Large intestine (tissue), 3 donors: Measurements from ENCODE around the gene COX15. TPM values are rescaled to one million over a fixed set of nuclear protein-coding genes. Genes with fewer than 3 reads are reported as not detected.

Experiments
- DNase-seq, 2 donors: peaks; one replicate each; pipeline versions ENCODE4 v3.0.0 to v3.0.0-alpha.2; 2013
- H3K27ac ChIP-seq: one replicate; pipeline ENCODE4 v1.5.1; 2013; ENCODE audit warnings: low read length
- H3K27me3 ChIP-seq: 2 replicates; pipeline ENCODE4 v1.6.1; 2013; ENCODE audit warnings: low read length; ENCODE audit not compliant: control insufficient read depth, insufficient read depth
- H3K36me3 ChIP-seq: 2 replicates; pipeline ENCODE4 v1.6.1; 2013; ENCODE audit warnings: low read length; ENCODE audit not compliant: control insufficient read depth, insufficient read depth
- H3K4me1 ChIP-seq: one replicate; pipeline ENCODE4 v1.6.1; 2013; ENCODE audit warnings: low read length; ENCODE audit not compliant: control insufficient read depth, insufficient read depth
- H3K4me3 ChIP-seq: one replicate; pipeline ENCODE4 v1.5.1; 2013; ENCODE audit warnings: low read length
- H3K9me3 ChIP-seq: one replicate; pipeline ENCODE4 v1.6.1; 2013; ENCODE audit warnings: mild to moderate bottlenecking, low read depth, low read length, moderate library complexity; ENCODE audit not compliant: control insufficient read depth
- WGBS: methylation state at CpG from one replicate; pipeline ENCODE4 v1.1.5; 2013; ENCODE audit warnings: low lambda C conversion rate; ENCODE audit not compliant: insufficient coverage; 5-methylcytosine and 5-hydroxymethylcytosine counted together
- polyA plus RNA-seq: library from polyadenylated mRNA; unstranded; fragments of 120-200 nt; gene quantifications from one replicate; pipeline ENCODE4 v1.2.1, GENCODE V29; 2013

The COX15 gene
- polyA plus RNA-seq, 1 donor: 46.0 TPM

DNA sequence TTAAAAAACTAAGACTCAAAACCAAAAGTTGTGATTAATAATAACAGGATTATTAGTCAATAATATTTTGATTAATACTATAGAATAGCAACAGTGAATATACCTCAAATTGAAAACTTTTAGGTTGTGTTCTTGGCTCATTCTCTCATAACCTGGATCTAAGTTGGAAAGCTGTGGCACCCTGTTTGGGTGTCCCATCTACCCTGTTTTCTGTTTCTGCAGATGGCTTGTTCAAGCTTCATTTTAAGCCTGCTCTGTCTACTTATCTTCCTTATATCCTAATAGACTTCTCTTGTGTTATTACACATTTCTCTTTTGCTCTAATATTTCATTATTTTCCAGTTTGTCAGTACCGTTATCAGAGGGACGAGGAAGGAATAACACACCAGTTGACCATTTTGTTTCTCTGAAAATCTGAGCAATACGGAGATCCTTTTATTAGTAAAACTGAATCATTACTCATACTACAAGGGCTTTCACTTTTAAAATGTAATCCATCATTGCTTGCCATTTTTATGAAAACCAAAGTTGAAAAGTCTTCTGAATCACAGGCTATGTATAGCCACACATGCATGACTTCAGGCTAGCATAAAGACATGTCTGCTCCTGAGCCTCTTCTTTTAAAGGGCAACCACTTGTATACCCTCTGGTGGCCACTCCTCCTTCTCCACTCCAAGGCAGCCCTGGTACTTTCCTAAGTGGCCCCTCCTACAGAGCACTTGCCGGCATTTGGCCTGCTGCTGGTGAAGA is 22.3 kb downstream of the COX15 start:
- DNase-seq: no peak

DNA sequence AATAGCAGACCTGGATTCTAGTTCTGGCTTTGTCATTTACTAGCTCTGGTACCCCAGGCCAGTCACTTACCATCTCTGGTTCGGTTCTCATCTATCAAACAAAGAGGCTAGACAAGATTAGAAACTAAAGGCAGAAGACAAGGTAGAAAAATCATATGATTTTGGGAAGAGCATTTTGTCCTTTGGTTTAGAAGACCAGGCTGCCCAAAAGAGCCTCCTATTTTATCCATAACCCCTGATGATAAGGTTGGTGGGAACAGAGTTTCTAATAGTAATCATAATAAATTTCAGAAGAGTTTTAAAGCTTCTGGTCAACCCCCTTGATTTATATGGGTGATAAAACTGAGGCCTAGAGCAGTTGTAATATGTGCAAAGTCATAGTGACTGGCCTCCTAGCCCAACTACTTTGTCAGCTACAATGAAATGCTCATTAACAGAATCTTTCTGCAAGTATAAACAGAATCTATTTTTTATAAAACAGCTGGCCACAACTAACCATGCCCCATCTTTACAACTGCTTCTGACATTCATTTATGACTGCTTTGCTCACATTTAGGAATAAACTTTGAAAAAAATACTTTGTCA is 23.4 kb downstream of the COX15 start:
- WGBS: 100% methylated on average over 1 of the region's 1 CpG

More for the DNA sequence above, 22.3 kb downstream of the COX15 start:
- WGBS: 82% methylated on average over 3 of the region's 4 CpGs
- Histone ChIP-seq H3K36me3 (peaks cover 58% of the 10 kb centered on the region), H3K9me3 (no peaks in the 10 kb centered on the region), H3K27me3 (no peaks in the 10 kb centered on the region), H3K27ac (no peak overlapping the region), H3K4me3 (no peak overlapping the region), H3K4me1 (no peaks in the 10 kb centered on the region)

DNA sequence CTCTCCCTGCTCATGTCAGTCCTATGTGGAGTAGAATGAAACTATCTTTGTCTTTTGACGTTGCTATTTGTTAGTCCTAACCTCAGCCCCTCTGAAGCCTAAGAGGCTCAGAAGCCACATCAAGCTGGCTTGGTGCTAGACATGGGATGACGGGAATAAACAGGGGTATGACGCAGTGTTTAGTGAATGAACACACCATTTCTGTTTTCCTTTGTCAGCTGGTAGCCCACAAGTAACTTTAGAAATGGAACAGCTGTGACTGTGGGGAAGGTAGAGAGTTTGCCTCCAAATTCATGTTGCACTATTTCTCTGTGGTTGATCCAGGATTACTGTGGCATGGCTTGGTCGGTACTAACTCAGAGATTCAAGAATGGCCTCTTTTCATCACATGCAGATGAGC is 31.3 kb downstream of the COX15 start:
- Histone ChIP-seq H3K27ac (no peak overlapping the region), H3K36me3 (peaks cover 95% of the 10 kb centered on the region), H3K4me1 (no peaks in the 10 kb centered on the region), H3K9me3 (no peaks in the 10 kb centered on the region), H3K4me3 (no peak overlapping the region), H3K27me3 (no peaks in the 10 kb centered on the region)
- no peak for DNase-seq
- WGBS: 100% methylated on average over 1 of the region's 4 CpGs

More for the DNA sequence above, 23.4 kb downstream of the COX15 start:
- no peak overlapping the region for H3K4me3 ChIP-seq
- H3K4me1 ChIP-seq: no peaks in the 10 kb centered on the region
- H3K27ac ChIP-seq: no peak overlapping the region
- DNase-seq: no peak
- H3K9me3 ChIP-seq: no peaks in the 10 kb centered on the region
- no peaks in the 10 kb centered on the region for H3K27me3 ChIP-seq
- peaks cover 66% of the 10 kb centered on the region for H3K36me3 ChIP-seq

DNA sequence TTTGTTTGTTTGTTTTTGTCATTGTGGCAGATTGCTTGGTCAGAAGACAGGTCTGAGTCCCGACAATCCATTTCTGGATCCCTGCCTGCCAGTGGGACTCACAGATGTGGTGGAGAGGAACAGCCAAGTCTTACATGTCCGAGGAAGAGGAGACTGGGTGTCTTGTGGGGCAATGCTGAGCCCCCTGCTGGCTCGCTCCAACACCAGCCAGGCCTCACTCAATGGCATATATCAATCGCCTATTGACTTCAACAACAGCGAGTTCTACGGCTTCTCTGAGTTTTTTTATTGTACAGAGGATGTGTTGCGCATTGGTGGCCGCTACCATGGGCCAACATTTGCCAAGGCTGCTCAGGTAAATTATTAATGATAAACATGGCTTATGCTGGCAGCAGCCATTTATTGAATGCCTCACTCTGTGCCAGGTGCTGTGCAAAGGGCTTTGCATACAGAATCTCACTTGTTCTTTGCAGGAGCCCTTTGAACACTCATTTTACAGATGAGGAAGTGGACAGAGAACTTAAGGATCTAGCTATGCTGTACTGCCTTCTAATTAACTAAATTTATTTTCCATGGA is 33.3 kb downstream of the COX15 start:
- Histone ChIP-seq H3K4me1 (no peaks in the 10 kb centered on the region), H3K27ac (no peak overlapping the region), H3K9me3 (no peaks in the 10 kb centered on the region), H3K4me3 (no peak overlapping the region), H3K27me3 (no peaks in the 10 kb centered on the region), H3K36me3 (peaks cover 76% of the 10 kb centered on the region)
- WGBS: 80% methylated on average over 2 of the region's 8 CpGs
- DNase-seq: no peak

DNA sequence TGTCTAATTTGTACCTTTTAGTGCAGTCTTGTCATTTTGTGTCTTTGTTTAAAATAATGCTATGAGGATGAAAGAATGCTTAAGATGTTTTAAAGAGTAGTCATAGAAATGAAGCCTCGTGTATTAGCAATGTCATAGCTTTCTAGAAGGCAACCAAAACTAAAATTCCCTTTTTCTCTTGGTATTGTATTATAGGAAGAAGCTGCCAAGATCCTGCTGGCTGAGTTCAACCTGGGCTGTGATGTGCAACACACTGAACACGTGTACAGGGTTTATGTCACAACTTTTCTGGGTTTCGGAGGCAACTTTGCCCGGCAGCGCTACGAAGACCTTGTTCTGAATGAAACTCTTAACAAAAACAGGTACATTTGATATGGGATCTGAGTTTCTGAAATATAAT is 36.2 kb downstream of the COX15 start:
- Histone ChIP-seq H3K9me3 (no peaks in the 10 kb centered on the region), H3K27me3 (no peaks in the 10 kb centered on the region), H3K27ac (no peak overlapping the region), H3K4me3 (no peak overlapping the region), H3K36me3 (peaks cover 76% of the 10 kb centered on the region), H3K4me1 (no peaks in the 10 kb centered on the region)
- no peak for DNase-seq
- WGBS: no CpG with 5 or more reads among the region's 6 CpGs

DNA sequence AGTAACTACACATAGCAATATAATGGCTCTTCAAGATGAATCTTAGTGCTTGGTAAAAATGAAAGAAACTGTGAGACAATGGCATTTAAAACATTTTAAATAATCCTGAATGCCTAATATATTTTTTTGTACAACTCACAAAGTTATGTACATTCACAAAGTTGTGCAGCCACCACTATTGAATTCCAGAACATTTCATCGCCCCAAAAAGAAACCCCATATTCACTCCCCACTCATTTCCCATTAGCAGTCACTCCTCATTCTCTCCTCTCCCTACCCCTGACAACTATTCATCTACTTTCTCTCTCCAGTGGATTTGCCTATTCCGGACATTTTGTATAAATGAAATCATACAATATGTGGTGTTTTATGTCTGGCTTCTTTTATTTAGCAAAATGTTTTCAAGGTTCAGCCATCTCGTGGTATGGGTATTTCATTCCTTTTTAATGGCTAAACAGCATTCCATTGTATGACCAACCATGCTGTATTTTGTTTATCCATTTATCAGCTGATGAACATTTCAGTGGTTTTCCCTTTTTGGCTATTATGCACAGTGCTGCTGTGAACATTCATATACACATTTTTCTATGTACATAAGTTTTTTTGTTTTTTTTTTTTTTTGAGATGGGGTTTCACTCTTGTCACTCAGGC is 37.9 kb downstream of the COX15 start:
- no peaks in the 10 kb centered on the region for H3K4me1 ChIP-seq
- H3K9me3 ChIP-seq: no peaks in the 10 kb centered on the region
- H3K27ac ChIP-seq: no peak overlapping the region
- H3K36me3 ChIP-seq: peaks cover 65% of the 10 kb centered on the region
- H3K27me3 ChIP-seq: no peaks in the 10 kb centered on the region
- no peak overlapping the region for H3K4me3 ChIP-seq
- no peak for DNase-seq
- 73% methylated on average over 2 of the region's 3 CpGs for WGBS

DNA sequence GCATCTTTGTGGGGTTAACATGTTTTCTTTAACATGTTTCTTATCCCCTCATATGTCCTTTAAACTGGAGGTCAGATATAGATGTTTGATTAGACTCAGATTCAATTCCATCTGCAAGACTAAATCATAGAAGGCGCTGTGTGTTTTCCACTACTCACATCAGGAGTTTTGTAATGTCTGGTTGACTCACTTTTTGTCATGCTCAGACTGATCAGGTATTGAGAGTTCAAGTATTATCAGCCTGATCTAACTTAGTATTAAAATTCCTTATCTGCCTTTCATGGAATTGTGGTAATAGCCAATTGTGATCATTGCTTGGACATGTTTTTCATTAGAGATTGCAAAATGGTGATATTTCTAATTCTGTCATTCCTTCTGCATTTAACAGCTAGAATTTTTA is 42.5 kb downstream of the COX15 start:
- DNase-seq: no peak
- Histone ChIP-seq H3K27me3 (no peaks in the 10 kb centered on the region), H3K9me3 (no peaks in the 10 kb centered on the region), H3K27ac (no peak overlapping the region), H3K4me1 (no peaks in the 10 kb centered on the region), H3K36me3 (peaks cover 39% of the 10 kb centered on the region), H3K4me3 (no peak overlapping the region)
- WGBS: no CpG with 5 or more reads among the region's 1 CpG

DNA sequence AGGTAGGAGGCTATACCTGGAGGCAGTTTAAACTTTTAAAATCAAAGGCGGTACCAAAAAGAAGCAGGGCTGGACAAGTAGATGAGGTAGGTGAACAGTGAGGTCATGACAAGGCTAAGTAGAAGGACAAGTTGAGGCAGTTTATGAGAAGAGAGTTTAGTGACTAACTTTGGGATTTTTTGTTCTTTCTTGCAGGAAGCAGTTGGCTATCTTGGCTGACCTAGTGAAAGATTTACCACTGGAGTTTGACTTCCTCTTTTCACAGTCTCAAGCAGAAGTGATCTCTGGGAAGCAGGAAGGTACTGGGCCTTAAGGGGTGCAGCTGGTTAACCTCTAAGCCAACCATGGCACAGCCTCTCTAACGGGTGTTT is 46.3 kb downstream of the COX15 start:
- H3K4me1 ChIP-seq: no peaks in the 10 kb centered on the region
- DNase-seq: no peak
- H3K27ac ChIP-seq: no peak overlapping the region
- no peaks in the 10 kb centered on the region for H3K9me3 ChIP-seq
- 100% methylated on average over 1 of the region's 2 CpGs for WGBS
- peaks cover 31% of the 10 kb centered on the region for H3K36me3 ChIP-seq
- no peak overlapping the region for H3K4me3 ChIP-seq
- no peaks in the 10 kb centered on the region for H3K27me3 ChIP-seq

DNA sequence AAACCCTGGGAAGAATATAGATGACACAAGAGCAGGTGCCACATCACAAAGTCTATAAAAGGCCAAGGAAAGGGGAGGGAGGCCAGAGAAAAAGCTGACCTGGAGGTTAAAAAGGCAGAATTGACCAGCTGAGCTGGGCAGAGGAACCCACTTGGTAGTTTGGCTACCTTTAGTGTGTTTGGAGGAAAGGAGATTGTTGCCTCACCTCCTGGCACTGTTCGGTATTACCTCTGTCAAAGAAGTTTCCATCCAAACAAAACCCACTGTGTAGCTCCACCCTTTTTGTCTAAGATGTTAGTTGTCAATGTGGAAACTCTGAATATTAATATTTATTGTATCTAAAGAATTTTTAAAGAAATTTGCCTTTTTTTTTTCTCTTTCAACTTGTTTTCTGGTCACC is 49.2 kb downstream of the COX15 start:
- Histone ChIP-seq H3K36me3 (peaks cover 44% of the 10 kb centered on the region), H3K27me3 (no peaks in the 10 kb centered on the region), H3K4me1 (no peaks in the 10 kb centered on the region), H3K27ac (no peak overlapping the region), H3K9me3 (no peaks in the 10 kb centered on the region), H3K4me3 (no peak overlapping the region)
- no CpG with 5 or more reads among the region's 1 CpG for WGBS
- no peak for DNase-seq
